ENCODE results near the gene PSMD3.

The PSMD3 gene

DNA sequence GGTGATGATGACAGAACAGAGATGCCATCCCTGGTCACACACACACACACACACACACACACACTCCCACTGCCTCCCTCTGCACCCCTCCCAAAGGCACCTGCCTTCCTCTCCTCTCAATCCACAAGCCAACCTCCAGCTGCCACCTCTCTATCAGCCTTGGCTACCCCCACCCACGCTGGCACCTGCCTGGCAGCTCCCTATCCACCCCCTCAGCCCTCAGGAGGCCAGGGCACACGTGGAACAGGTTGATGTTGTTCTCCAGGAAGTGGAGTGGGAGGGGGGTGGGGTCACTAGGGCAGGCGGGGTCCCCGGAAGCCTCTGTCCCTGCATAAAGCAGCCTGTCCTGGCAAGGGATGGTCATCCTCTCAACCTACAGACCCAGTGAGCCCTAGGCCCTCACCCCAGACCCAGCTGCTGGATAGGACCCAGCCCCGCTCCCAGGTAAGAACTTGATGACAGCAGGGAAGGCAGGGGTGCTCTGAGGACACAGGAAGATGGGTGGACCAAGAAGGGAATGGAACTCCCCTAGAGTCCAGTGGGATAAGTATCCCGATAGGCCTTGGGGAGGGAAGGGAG, 17.9 kb upstream of the PSMD3 start, which contains the start of gene GSDMA:
Gene GSDMA, plus strand, starts transcription at position 363 of the 579 bp plus-strand sequence. CDS start 2,684 bp downstream, outside the sequence.
- DNase-seq: peak in 1 of 2 experiments; percentile 9

GRCh38 chr17:39963829-39964228, 16.8 kb upstream of the PSMD3 start:
- no peak for DNase-seq

DNA sequence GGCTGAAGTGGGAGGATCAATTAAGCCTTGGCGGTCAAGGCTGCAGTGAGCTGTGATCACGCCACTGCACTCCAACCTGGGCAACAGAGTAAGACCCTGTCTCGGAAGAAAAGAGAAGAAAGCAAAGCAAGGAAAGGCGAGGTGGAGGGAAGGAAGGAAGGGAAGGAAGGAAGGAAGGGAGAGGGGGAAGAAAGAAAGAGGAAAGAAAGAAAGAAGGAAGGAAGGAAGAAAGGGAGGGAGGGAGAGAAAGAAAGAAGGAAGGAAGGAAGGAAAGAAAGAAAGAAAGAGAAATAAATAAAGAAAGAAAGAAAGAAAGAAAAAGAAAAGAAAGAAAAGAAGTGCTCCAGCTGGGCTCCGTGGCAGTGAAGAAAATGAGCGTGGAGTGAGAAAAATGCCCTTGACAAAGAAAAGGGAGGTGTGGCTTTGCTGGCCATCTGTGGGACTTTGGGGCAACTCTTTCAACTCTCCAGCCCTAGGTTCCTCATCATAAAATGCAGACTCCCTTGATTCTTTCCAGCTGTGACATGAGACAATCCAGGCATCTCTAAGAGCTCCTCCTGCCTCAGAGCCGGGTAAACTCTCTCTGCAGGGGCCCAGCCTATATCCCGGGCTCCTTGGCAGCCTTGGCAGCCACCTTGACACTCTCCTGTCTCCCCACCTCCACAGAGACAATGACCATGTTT, 15.4 kb upstream of the PSMD3 start:
- no peak for DNase-seq

DNA sequence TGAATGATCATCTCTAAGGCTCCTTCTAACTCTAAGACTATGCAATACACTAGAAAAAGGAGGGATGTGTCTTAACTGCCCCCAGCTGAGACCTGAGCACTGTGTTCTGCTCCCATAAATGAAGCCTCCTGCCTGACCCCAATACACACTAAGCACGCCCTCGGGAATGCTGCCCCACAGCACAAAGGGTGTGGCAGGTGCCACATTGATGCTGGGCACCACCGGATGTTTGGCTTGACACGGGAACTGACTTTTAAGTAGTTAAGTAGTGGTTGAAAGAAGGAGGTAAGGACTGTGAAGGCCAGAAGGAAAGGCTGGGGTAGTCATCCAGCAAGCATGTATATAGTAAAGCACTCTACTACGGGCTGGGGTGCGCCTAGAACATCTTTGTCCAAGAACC, 13.8 kb upstream of the PSMD3 start:
- DNase-seq: no peak

- DNase-seq: no peak
Observed at GRCh38 chr17:39968761-39969160, 11.8 kb upstream of the PSMD3 start.

- no peak for DNase-seq
Observed at GRCh38 chr17:39969375-39969774, 11.2 kb upstream of the PSMD3 start.

DNA sequence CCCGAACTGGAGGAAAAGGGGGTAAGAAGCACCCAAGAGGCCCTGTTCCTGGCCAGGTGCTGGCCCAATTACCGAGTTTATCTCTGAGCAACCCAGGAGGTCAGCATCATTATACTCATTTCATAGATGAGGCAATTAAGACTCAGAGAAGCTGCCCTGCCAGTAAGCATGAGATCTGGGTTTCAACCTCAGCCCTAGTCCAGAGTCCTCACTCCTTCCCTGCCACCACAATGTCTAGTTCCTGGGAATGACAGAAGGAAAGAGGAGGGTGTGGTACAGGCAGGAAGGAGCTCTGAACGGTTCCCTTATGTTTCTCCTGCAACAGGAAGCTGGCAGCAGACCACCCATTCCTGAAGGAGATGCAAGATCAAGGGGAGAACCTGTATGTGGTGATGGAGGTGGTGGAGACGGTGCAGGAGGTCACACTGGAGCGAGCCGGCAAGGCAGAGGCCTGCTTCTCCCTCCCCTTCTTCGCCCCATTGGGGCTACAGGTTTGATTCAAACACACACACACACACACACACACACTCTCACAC, 10.4 kb upstream of the PSMD3 start:
- no peak for DNase-seq

DNA sequence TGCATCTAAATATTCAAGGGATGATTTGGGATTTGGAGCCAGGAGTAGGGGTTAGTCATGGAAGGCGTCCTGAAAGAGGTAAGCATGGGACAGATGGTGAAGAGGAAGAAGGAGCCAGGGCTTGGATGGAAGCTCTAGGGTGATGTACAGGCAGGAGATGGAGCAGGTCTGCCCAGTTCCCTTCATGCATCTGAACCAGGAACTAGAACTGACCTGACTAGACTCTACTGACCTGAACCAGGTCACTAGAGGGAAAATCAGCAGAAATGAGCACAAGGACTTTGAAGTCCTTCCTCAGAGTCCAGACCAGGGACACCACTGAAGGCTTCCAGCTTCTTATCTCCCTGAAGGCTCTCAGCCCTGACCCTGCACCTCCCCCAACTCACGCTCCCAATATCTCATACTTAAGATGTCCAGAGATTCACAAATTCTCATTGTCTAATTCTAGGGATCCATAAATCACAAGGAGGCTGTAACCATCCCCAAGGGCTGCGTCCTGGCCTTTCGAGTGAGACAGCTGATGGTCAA, 9.5 kb upstream of the PSMD3 start:
- DNase-seq: no peak

GRCh38 chr17:39972271-39972670, 8.3 kb upstream of the PSMD3 start:
- DNase-seq: no peak

GRCh38 chr17:39973496-39973895, 7.1 kb upstream of the PSMD3 start:
- DNase-seq: no peak

GRCh38 chr17:39974433-39974832, 6.2 kb upstream of the PSMD3 start:
- no peak for DNase-seq

GRCh38 chr17:39975801-39976200, 4.8 kb upstream of the PSMD3 start:
- no peak for DNase-seq

- DNase-seq: no peak
Observed at GRCh38 chr17:39979016-39979670, 1.5 kb upstream of the PSMD3 start.

- DNase-seq: peak in 1 of 2 experiments; percentile 41
Observed at GRCh38 chr17:39979893-39980350, 685 bp upstream of the PSMD3 start.

DNA sequence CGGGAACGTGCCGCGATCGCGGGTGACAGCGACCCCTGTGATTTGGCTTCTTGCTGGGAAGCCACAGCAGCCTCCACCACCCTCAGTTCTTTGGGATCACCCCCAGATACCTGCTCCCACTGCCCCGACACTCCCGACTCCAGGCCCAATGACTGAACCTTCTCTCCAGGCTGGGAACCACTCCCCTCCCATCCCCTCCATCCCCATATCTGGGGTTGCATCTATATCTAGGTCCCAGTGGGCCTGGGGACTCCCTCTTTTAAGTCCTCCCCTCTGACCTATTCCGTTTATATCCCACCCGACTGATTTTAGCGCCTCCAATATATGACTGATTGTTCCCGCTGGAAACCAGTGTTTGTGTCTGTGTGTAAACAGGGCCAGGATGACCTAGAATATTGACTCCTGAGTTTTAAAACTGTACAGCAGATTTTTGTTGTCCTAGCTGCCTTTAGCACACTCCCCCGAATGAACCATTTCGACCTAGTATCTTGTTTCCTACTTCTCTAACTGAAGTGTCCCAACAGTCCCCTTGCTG, 667 bp downstream of the PSMD3 start:
- no peak for DNase-seq

DNA sequence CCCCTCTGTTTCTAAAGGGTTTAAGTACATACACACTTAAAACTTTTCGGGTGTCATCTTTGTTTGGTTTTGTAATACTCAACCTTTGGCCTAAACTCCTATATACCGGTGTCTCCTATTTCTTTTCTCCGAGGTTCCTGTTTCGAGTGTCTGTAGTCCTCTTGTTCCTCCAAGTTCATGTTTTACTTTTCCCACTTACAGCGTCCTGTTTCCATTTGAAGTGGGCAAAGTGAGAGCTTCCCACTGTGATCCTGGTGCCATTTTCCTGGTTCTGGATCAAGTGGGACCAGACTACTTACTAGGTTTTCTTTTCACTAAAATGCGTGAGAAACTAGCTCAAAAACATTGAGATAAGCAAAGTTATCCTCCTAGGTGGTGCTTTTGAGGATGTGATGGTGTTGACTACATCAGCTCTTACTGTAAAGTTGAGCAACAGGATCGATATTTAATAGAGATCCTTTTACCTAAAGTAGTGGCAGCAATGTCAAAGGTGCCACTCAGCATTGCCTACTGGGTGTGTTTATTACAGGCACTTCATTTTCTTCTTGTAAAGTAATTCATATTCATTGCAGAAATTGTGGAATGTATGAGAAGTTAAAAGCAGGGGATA, 1.3 kb downstream of the PSMD3 start:
- no peak for DNase-seq

- no peak for DNase-seq
Observed at GRCh38 chr17:39988206-39988810, 7.7 kb downstream of the PSMD3 start.

DNA sequence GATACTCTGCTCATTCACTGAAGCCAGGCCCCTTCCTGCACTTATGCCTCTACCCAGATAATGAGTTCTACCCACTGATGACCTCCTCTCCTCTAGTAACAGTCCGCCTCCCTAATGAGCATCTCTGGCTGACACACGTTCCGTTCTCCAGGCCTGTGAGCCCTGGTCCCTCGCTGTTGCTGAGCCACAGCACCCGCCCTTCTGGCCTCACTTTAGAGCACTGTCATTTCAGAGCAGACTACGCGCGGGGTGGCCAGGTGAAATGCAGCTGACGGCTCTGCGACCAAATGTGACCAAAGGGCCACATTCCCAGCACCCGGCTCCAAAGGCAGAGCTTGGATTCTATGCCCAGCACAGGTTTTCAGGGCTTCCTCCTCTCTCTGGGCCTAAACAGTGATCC, 13.8 kb downstream of the PSMD3 start:
- DNase-seq: no peak

GRCh38 chr17:39995438-39995837, 14.8 kb downstream of the PSMD3 start:
- DNase-seq: no peak

DNA sequence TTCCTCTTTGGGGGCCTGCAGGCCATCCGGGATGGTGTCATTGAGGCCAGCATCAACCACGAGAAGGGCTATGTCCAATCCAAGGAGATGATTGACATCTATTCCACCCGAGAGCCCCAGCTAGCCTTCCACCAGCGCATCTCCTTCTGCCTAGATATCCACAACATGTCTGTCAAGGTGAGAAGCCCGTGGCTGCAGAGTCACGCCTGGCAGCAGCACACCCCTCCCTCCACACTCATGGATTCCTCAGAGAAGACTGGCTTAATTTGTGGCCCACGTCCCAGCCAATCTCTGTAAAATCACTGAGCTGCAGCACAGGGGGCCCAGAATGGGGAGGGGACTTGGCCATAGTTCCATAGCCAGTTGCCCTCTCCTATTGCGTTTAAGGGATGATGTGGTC, 15.6 kb downstream of the PSMD3 start:
- no peak for DNase-seq

DNA sequence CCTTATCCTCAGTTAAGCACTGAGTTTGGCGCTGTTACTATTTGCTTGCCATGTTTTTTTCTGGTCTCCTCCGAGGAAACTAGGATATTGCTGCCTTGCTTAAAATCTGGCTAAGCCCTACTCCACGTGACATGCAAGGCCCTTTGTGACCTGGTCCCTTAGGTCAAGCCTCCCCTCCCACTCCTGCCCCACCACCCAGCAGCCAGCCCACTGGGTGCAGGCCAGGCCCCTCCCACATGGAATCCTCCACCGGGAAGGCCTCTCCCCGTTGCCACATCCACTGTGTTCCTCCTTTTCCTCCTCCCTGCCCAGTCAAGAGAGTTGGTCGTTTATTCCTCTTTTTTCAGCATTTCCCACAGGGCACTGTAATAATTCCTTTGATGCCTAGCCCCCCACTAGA, 16.2 kb downstream of the PSMD3 start:
- DNase-seq: no peak

DNA sequence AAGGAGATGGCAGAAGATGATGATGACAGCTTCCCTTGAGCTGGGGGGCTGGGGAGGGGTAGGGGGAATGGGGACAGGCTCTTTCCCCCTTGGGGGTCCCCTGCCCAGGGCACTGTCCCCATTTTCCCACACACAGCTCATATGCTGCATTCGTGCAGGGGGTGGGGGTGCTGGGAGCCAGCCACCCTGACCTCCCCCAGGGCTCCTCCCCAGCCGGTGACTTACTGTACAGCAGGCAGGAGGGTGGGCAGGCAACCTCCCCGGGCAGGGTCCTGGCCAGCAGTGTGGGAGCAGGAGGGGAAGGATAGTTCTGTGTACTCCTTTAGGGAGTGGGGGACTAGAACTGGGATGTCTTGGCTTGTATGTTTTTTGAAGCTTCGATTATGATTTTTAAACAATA, 16.9 kb downstream of the PSMD3 start:
- no peak for DNase-seq

GRCh38 chr17:39999067-39999466, 18.5 kb downstream of the PSMD3 start:
- no peak for DNase-seq
